Suprapubic skin (tissue), 4 donors: ENCODE data around the gene INAFM2.

Experiments
- EP300 ChIP-seq: sonication (generic); formaldehyde crosslinking; IDR thresholded peaks from one replicate; pipeline ENCODE4 v1.6.1; 2017; ENCODE audit warnings: antibody characterized with exemption
- POLR2A ChIP-seq, 2 donors: fragments of 450-650 bp; IDR thresholded peaks; one replicate each; pipeline ENCODE4 v1.6.1; 2017; ENCODE audit warnings: antibody characterized with exemption in 2 of 2, mild to moderate bottlenecking in 2 of 2, moderate library complexity in 2 of 2
- POLR2AphosphoS5 ChIP-seq, 3 donors: sonication (generic); formaldehyde crosslinking; IDR thresholded peaks; one replicate each; pipeline ENCODE4 v1.6.1; 2017; ENCODE audit warnings: antibody characterized with exemption in 3 of 3
- TF ChIP-seq, protein P1 (sequence below), 2 donors: fragments of 200-600 bp in 1 of 2; fragments of 450-650 bp in 1 of 2; sonication (generic) in 1 of 2; IDR thresholded peaks; one replicate each; pipeline ENCODE4 v1.5.1; 2016 to 2019; ENCODE audit warnings: antibody characterized with exemption in 2 of 2, mild to moderate bottlenecking in 1 of 2, moderate library complexity in 1 of 2

DNA sequence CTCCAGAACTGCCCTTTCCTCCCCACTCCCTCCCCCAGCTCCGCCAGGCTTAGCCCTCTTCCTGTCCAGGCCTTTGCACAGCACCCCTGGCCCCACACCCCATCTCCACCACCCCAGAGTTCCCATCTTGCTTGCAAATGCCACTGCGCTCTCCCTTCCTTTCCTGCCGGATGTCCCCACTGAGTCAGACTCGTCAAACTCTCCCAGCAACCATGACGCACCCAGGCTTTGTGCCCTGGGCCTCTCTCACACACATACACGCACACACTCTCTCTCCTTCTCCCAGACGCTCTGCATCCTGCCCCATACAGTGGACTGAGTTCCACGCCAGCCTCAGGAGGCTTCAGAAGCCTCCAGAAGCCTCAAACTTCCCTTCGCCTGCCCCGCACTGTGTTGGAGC, 20.0 kb downstream of the INAFM2 start:
- TF ChIP-seq, protein P1, sequence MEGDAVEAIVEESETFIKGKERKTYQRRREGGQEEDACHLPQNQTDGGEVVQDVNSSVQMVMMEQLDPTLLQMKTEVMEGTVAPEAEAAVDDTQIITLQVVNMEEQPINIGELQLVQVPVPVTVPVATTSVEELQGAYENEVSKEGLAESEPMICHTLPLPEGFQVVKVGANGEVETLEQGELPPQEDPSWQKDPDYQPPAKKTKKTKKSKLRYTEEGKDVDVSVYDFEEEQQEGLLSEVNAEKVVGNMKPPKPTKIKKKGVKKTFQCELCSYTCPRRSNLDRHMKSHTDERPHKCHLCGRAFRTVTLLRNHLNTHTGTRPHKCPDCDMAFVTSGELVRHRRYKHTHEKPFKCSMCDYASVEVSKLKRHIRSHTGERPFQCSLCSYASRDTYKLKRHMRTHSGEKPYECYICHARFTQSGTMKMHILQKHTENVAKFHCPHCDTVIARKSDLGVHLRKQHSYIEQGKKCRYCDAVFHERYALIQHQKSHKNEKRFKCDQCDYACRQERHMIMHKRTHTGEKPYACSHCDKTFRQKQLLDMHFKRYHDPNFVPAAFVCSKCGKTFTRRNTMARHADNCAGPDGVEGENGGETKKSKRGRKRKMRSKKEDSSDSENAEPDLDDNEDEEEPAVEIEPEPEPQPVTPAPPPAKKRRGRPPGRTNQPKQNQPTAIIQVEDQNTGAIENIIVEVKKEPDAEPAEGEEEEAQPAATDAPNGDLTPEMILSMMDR (IDR thresholded peaks at IDR 0.05), result no peak
- no peak for TF ChIP-seq POLR2AphosphoS5 (IDR thresholded peaks at IDR 0.05)
- no peak for TF ChIP-seq POLR2A (IDR thresholded peaks at IDR 0.05)
- TF ChIP-seq EP300, result no peak
